ENCODE measurements around the gene PROSER3. TPM values are rescaled to one million over a fixed set of nuclear protein-coding genes. Genes with fewer than 3 reads are reported as not detected.
A peak's percentile ranks its signal among the peaks of the same experiment; 100 is the strongest.

PROSER3 gene
- total and polyA plus RNA-seq, 8 donors, result 7.2 to 19.6 (median 8.6) TPM

GRCh38 chr19:35715981-35716800, 41.8 kb upstream of the PROSER3 start:
- Histone ChIP-seq H3K9me3 (no peaks in the 10 kb centered on the region), H3K27me3 (no peaks in the 10 kb centered on the region), H3K36me3 (no peaks in the 10 kb centered on the region), H3K27ac (peak overlapping the region; percentile 65 to 85 (median 76)), H3K4me1 (peaks cover 6 to 15% (median 8%) of the 10 kb centered on the region in 3 donors), H3K4me3 (peak overlapping the region; percentile 76 to 92 (median 84))
- WGBS, 2 donors, result 2% methylated on average over 52 of the region's 52 CpGs
- no peak for TF ChIP-seq CTCF (IDR thresholded peaks at IDR 0.05)
- FAIRE-seq (no peak), ATAC-seq (peak; percentile 30 to 61 (median 54)), DNase-seq (peak in 5 of 6 donors; percentile 61 to 91 (median 79))
- intact Hi-C loops (cut with DNase I), result loop anchor here in 1 of 3 donors (2.0 kb wide), 1 partner anchor 21 kb away; no protein-coding TSS in a partner anchor

- DNase-seq, result peak; percentile 90 to 98 (median 96)
- WGBS, 2 donors, result 0 to 1% methylated on average over 67 to 77 of the region's 77 CpGs
- peak; percentile 88 to 94 (median 90) for ATAC-seq
- Histone ChIP-seq H3K4me3 (peak overlapping the region; percentile 76 to 92 (median 84)), H3K27me3 (no peaks in the 10 kb centered on the region), H3K36me3 (peaks cover 0 to 6% (median 4%) of the 10 kb centered on the region in 3 donors), H3K9me3 (no peaks in the 10 kb centered on the region), H3K27ac (peak overlapping the region; percentile 65 to 85 (median 76)), H3K4me1 (peaks cover 6 to 15% (median 8%) of the 10 kb centered on the region in 3 donors)
- no peak for FAIRE-seq
- peak; percentile 67 to 89 (median 72) for TF ChIP-seq CTCF (IDR thresholded peaks at IDR 0.05)
- intact Hi-C loops (cut with DNase I), result no loop called here
These were observed 40.9 kb upstream of the PROSER3 start for GRCh38 chr19:35716801-35717664.

- peak in 3 of 4 donors; percentile 71 to 73 (median 71) for ATAC-seq
- no peaks in the 10 kb centered on the region for H3K9me3 ChIP-seq
- DNase-seq, result peak in 2 of 6 donors; percentile 94 to 97
- intact Hi-C loops (cut with DNase I), result no loop called here
- H3K27me3 ChIP-seq, result no peaks in the 10 kb centered on the region
- TF ChIP-seq CTCF (IDR thresholded peaks at IDR 0.05), result no peak
- peak within 1 kb of the TSS; percentile 65 to 85 (median 76) for H3K27ac ChIP-seq
- H3K4me3 ChIP-seq, result peak within 1 kb of the TSS; percentile 83 to 92 (median 90)
- no peak for FAIRE-seq
- 1% methylated on average over 54 to 101 of the region's 109 CpGs for WGBS, 2 donors
- H3K4me1 ChIP-seq, result peaks cover 6 to 15% (median 8%) of the 10 kb centered on the region in 3 donors
- peaks cover 5 to 13% (median 12%) of the 10 kb centered on the region in 3 donors for H3K36me3 ChIP-seq
These were observed 40.2 kb upstream of the PROSER3 start, which contains the start of gene KMT2B for GRCh38 chr19:35717665-35718344. TSS of gene KMT2B (plus strand) at chr19:35718003. CDS start at chr19:35718019, 16 bp downstream.

GRCh38 chr19:35718345-35719041, 39.5 kb upstream of the PROSER3 start:
- DNase-seq (peak; percentile 56 to 89 (median 69)), FAIRE-seq (no peak), ATAC-seq (no peak)
- 0 to 1% methylated on average over 29 to 42 of the region's 42 CpGs for WGBS, 2 donors
- Histone ChIP-seq H3K27ac (peak overlapping the region; percentile 62 to 79 (median 72)), H3K4me1 (peaks cover 6 to 15% (median 8%) of the 10 kb centered on the region in 3 donors), H3K4me3 (peak overlapping the region; percentile 83 to 92 (median 90)), H3K27me3 (no peaks in the 10 kb centered on the region), H3K9me3 (no peaks in the 10 kb centered on the region), H3K36me3 (peaks cover 6 to 20% (median 16%) of the 10 kb centered on the region in 3 donors)
- no peak for TF ChIP-seq CTCF (IDR thresholded peaks at IDR 0.05)
- intact Hi-C loops (cut with DNase I), result no loop called here
